Non-pigmented ciliary epithelial cell (primary cell): ENCODE results near the gene MAN2B2.
"Not testable (repeated sequence)": the region's sequence is repeated elsewhere in the genome, so short reads cannot be mapped to it uniquely, and the experiment has no call there.

Experiments
- DNase-seq: peaks from one replicate; pipeline ENCODE4 v3.0.0-alpha.2; 2010; ENCODE audit warnings: low read depth

The MAN2B2 gene

GRCh38 chr4:6617246-6617645 lies 42.3 kb downstream of the MAN2B2 start:
- no peak for DNase-seq

GRCh38 chr4:6618386-6619115 lies 43.6 kb downstream of the MAN2B2 start:
- no peak for DNase-seq

- DNase-seq, result no peak
These were observed 44.1 kb downstream of the MAN2B2 start for GRCh38 chr4:6619116-6619465.

- no peak for DNase-seq
These were observed 44.7 kb downstream of the MAN2B2 start for GRCh38 chr4:6619466-6620255.

GRCh38 chr4:6620296-6620695 lies 45.3 kb downstream of the MAN2B2 start:
- no peak for DNase-seq

- no peak for DNase-seq
These were observed 46.0 kb downstream of the MAN2B2 start for GRCh38 chr4:6620891-6621555.

- DNase-seq, result no peak
These were observed 46.6 kb downstream of the MAN2B2 start for GRCh38 chr4:6621556-6621927.

- DNase-seq, result no peak
These were observed 47.8 kb downstream of the MAN2B2 start for GRCh38 chr4:6622744-6623143.

- no peak for DNase-seq
These were observed 50.3 kb downstream of the MAN2B2 start for GRCh38 chr4:6625256-6625655.

GRCh38 chr4:6626066-6626465 lies 51.1 kb downstream of the MAN2B2 start:
- no peak for DNase-seq

GRCh38 chr4:6627832-6628231 lies 52.8 kb downstream of the MAN2B2 start:
- no peak for DNase-seq

GRCh38 chr4:6628484-6628883 lies 53.5 kb downstream of the MAN2B2 start:
- not testable (repeated sequence) for DNase-seq

- no peak for DNase-seq
These were observed 57.1 kb downstream of the MAN2B2 start for GRCh38 chr4:6632125-6632524.

- DNase-seq, result no peak
These were observed 58.3 kb downstream of the MAN2B2 start for GRCh38 chr4:6633091-6633906.

GRCh38 chr4:6634746-6635145 lies 59.8 kb downstream of the MAN2B2 start:
- DNase-seq, result no peak

- no peak for DNase-seq
These were observed 64.2 kb downstream of the MAN2B2 start for GRCh38 chr4:6639137-6639680.

GRCh38 chr4:6640292-6641163 lies 65.5 kb downstream of the MAN2B2 start, which contains the start of gene MRFAP1:
TSS of gene MRFAP1 (plus strand) at chr4:6640685. CDS start at chr4:6640863, 178 bp downstream.
- peak; percentile 76 for DNase-seq

GRCh38 chr4:6641164-6641970 lies 66.4 kb downstream of the MAN2B2 start:
- DNase-seq, result no peak

- DNase-seq, result no peak
These were observed 67.0 kb downstream of the MAN2B2 start for GRCh38 chr4:6641971-6642320.
